Right lobe of liver (tissue), 4 donors: Measurements from ENCODE around the gene COL23A1.

Experiments used
- CTCF ChIP-seq, 4 donors: fragments of 200-600 bp in 3 of 4; fragments of 450-650 bp in 1 of 4; IDR thresholded peaks; one replicate each; pipeline versions ENCODE4 v1.5.1 to v1.8.0; 2016 to 2022; ENCODE audit warnings: antibody characterized with exemption in 4 of 4, mild to moderate bottlenecking in 2 of 4
- POLR2A ChIP-seq: fragments of 450-650 bp; IDR thresholded peaks from one replicate; pipeline ENCODE4 v1.6.1; 2017; ENCODE audit warnings: antibody characterized with exemption, mild to moderate bottlenecking
- donor health status: DM: no; HTN: no; CAD: no.
- donor health status: DM: no; HTN: no; CAD: no.
- donor health status: DM: no; HTN: yes; CAD: no.

- TF ChIP-seq CTCF (IDR thresholded peaks at IDR 0.05) (no peak), POLR2A (no peak)
These were observed 102.1 kb downstream of the COL23A1 start for GRCh38 chr5:178487911-178488600.
